ACC112 (cell line): Measurements from ENCODE around the gene RFXAP.

Experiments used
- H2AFZ ChIP-seq: fragments of 200-600 bp; sonication (generic); one replicate; pipeline ENCODE4 v1.6.0; 2017; ENCODE audit warnings: antibody characterized with exemption, low read length; ENCODE audit not compliant: unreplicated experiment
- H3K27ac ChIP-seq: fragments of 200-600 bp; sonication (generic); 2 replicates; pipeline ENCODE4 v1.5.1; 2014; ENCODE audit warnings: low read depth, mild to moderate bottlenecking, antibody characterized with exemption, low read length, moderate library complexity
- H3K27me3 ChIP-seq: fragments of 200-600 bp; sonication (generic); 2 replicates; pipeline ENCODE4 v1.6.1; 2014; ENCODE audit warnings: mild to moderate bottlenecking, antibody characterized with exemption, low read length, moderate library complexity, mixed read lengths; ENCODE audit not compliant: insufficient read depth
- H3K36me3 ChIP-seq: fragments of 200-600 bp; sonication (generic); 2 replicates; pipeline ENCODE4 v1.6.1; 2016; ENCODE audit warnings: mild to moderate bottlenecking, antibody characterized with exemption, low read length, moderate library complexity, mixed read lengths; ENCODE audit not compliant: insufficient read depth
- H3K4me1 ChIP-seq: fragments of 200-600 bp; sonication (generic); one replicate; pipeline ENCODE4 v1.6.1; 2016; ENCODE audit warnings: low read length, mixed read lengths; ENCODE audit not compliant: insufficient read depth, unreplicated experiment, control insufficient read depth
- H3K4me3 ChIP-seq: fragments of 200-600 bp; sonication (generic); 2 replicates; pipeline ENCODE4 v1.5.1; 2014; ENCODE audit warnings: mild to moderate bottlenecking, low read depth, low read length
- H3K79me2 ChIP-seq: fragments of 200-600 bp; sonication (generic); one replicate; pipeline ENCODE4 v1.6.0; 2016; ENCODE audit warnings: low read length; ENCODE audit not compliant: control insufficient read depth, unreplicated experiment, insufficient read depth

Gene RFXAP

GRCh38 chr13:36862722-36863121 lies 43.7 kb downstream of the RFXAP start:
- H2AFZ ChIP-seq, result no peak overlapping the region
- no peak overlapping the region for H3K27ac ChIP-seq
- peaks cover 3% of the 10 kb centered on the region for H3K4me1 ChIP-seq
- H3K36me3 ChIP-seq, result no peaks in the 10 kb centered on the region
- H3K4me3 ChIP-seq, result no peak overlapping the region
- no peaks in the 10 kb centered on the region for H3K27me3 ChIP-seq
- no peaks in the 10 kb centered on the region for H3K79me2 ChIP-seq

GRCh38 chr13:36865265-36865664 lies 46.2 kb downstream of the RFXAP start:
- no peak overlapping the region for H3K4me3 ChIP-seq
- no peaks in the 10 kb centered on the region for H3K79me2 ChIP-seq
- no peaks in the 10 kb centered on the region for H3K27me3 ChIP-seq
- no peak overlapping the region for H3K27ac ChIP-seq
- H3K36me3 ChIP-seq, result no peaks in the 10 kb centered on the region
- H3K4me1 ChIP-seq, result peaks cover 3% of the 10 kb centered on the region
- no peak overlapping the region for H2AFZ ChIP-seq

DNA sequence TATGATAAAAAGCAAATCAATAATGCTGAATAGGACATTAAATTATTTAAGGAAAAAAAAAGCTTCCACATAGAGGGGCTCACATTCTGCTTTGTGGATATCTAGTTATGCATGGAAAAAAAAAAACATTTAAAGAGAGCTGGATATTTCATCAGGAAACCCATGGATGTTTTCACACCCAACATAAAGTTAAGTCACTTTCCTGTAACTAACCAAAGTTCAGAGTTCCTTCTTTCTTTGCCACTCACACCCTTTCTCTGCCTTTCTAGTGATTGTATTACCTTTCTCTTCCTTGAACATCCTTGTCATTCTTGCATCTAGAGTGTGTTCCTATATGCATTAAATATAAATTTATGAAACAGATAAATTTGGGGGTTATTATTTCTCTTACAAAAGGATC lies 47.2 kb downstream of the RFXAP start:
- Histone ChIP-seq H2AFZ (no peak overlapping the region), H3K4me3 (no peak overlapping the region), H3K4me1 (peaks cover 3% of the 10 kb centered on the region), H3K27ac (no peak overlapping the region), H3K79me2 (no peaks in the 10 kb centered on the region), H3K27me3 (no peaks in the 10 kb centered on the region), H3K36me3 (no peaks in the 10 kb centered on the region)

DNA sequence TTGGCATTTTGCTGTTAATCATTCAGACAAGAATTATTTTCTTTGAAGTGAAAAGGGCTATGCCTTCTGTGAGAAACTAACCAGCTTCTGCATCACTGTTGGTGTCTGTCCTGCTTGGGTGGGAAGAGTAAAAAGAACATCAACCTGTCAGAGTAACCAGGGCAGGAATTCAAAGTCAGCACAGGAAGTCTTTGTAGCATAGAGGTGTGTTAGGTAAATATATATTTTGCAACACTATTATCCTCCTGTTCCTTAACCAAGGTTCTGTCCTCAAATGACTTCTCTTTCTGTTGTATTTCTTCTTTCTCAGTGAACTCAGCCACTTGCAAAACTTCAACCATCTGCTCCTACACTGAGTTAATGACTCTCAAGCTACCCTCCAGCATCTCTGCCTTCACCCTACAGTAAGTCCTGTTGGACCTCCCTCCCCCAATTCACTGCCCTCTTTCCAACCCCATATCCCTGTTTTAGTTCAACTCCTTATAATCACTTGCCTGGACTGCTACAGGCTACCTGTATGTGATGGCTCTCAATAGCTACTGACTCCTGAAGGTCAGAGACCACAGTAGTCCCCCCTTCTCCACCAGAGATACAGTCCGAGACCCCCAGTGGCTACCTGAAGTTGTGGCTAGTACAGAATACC lies 51.1 kb downstream of the RFXAP start:
- no peak overlapping the region for H3K27ac ChIP-seq
- H3K27me3 ChIP-seq, result no peaks in the 10 kb centered on the region
- H2AFZ ChIP-seq, result no peak overlapping the region
- no peak overlapping the region for H3K4me3 ChIP-seq
- H3K79me2 ChIP-seq, result no peaks in the 10 kb centered on the region
- no peaks in the 10 kb centered on the region for H3K36me3 ChIP-seq
- H3K4me1 ChIP-seq, result no peaks in the 10 kb centered on the region

GRCh38 chr13:36872621-36873020 lies 53.6 kb downstream of the RFXAP start:
- Histone ChIP-seq H3K79me2 (no peaks in the 10 kb centered on the region), H3K36me3 (no peaks in the 10 kb centered on the region), H3K27me3 (no peaks in the 10 kb centered on the region), H3K4me1 (no peaks in the 10 kb centered on the region), H3K27ac (no peak overlapping the region), H2AFZ (no peak overlapping the region), H3K4me3 (no peak overlapping the region)

GRCh38 chr13:36875431-36875830 lies 56.4 kb downstream of the RFXAP start:
- H2AFZ ChIP-seq, result no peak overlapping the region
- no peaks in the 10 kb centered on the region for H3K79me2 ChIP-seq
- H3K4me3 ChIP-seq, result no peak overlapping the region
- H3K4me1 ChIP-seq, result no peaks in the 10 kb centered on the region
- no peak overlapping the region for H3K27ac ChIP-seq
- H3K27me3 ChIP-seq, result no peaks in the 10 kb centered on the region
- no peaks in the 10 kb centered on the region for H3K36me3 ChIP-seq

DNA sequence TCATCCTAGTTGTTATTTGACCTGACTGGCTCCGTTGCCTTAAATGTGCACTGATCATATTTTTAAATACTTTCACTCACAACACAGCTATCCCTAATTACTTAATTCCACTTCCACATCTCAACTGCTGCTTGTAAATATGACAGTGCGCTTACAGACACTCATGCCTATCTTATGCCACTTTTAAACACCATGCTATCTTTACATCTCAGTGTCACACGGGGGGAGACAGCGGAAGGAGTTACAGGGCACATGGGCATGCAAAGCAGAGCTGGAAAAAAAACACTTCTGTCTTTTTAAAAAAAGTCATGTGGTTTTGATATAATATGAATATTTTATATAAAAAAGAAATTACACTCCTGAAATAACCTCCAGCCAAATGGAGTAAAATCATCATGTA lies 56.9 kb downstream of the RFXAP start:
- H3K79me2 ChIP-seq, result no peaks in the 10 kb centered on the region
- no peaks in the 10 kb centered on the region for H3K36me3 ChIP-seq
- H3K4me1 ChIP-seq, result no peaks in the 10 kb centered on the region
- H3K27ac ChIP-seq, result no peak overlapping the region
- no peak overlapping the region for H2AFZ ChIP-seq
- no peak overlapping the region for H3K4me3 ChIP-seq
- no peaks in the 10 kb centered on the region for H3K27me3 ChIP-seq
